ENCODE results near the gene APBA3. TPM values are rescaled to one million over a fixed set of nuclear protein-coding genes. Genes with fewer than 3 reads are reported as not detected.

APBA3 gene
- total RNA-seq, 1 experiment from 2014 or later = 19.6 TPM

DNA sequence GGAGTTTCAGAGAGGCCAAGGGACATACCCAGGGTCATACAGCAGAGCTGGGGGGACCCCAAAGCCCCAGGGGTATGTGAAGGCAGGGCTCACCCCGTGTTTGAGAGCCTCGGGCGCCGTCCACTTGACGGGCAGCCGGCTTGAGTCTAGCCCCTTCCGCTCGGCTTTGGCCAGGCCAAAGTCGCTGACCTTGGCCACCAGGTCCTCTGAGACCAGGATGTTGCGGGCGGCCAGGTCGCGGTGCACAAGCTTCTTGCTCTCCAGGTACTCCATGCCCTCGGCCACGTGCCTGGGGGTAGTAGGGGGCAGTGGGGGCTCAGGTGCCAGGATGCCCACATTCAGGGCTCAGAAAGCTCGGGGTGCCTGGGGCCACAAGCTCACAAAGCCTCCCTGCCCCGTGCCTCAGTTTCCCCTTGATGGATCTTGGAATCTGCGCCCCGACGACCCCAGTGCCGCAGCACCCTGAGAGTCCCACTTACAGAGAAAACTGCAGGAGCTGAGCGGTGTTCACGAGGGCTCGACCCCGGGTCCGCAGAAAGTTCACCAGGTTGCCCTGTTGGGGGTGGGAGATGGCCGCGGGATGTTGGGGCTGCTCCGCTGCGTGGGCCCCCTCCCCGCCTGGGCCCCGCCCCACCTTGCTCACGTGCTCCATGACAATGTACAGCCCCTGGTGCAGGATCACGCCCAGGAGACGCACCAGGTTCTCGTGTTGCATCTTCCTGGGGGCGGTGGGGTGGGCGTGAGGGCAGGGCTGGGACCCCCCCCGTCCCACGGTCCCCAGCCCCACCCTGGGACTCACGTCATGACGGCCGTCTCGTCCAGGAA is 17.6 kb upstream of the APBA3 start:
- Mint-ChIP-seq H3K27ac (ENCODE audit: unreplicated experiment) (no peak overlapping the region), H3K36me3 (ENCODE audit: insufficient read depth, unreplicated experiment) (no peaks in the 10 kb centered on the region), H3K4me3 (ENCODE audit: low read depth, unreplicated experiment) (no peak overlapping the region), H3K4me1 (ENCODE audit: low read depth, unreplicated experiment) (no peaks in the 10 kb centered on the region), H3K27me3 (ENCODE audit: unreplicated experiment) (peaks cover 18% of the 10 kb centered on the region), H3K9me3 (ENCODE audit: low read depth, unreplicated experiment) (peaks cover 7% of the 10 kb centered on the region)
- TF ChIP-seq CTCF (IDR thresholded peaks at IDR 0.05; ENCODE audit: unreplicated experiment) = no peak
- CTCF ChIA-PET = no interaction called here
- no TSS peak for BruUV-seq (replicated peaks)
- no peak for DNase-seq
- intact Hi-C loops (cut with micrococcal nuclease; ENCODE audit: unreplicated experiment) = no loop called here

DNA sequence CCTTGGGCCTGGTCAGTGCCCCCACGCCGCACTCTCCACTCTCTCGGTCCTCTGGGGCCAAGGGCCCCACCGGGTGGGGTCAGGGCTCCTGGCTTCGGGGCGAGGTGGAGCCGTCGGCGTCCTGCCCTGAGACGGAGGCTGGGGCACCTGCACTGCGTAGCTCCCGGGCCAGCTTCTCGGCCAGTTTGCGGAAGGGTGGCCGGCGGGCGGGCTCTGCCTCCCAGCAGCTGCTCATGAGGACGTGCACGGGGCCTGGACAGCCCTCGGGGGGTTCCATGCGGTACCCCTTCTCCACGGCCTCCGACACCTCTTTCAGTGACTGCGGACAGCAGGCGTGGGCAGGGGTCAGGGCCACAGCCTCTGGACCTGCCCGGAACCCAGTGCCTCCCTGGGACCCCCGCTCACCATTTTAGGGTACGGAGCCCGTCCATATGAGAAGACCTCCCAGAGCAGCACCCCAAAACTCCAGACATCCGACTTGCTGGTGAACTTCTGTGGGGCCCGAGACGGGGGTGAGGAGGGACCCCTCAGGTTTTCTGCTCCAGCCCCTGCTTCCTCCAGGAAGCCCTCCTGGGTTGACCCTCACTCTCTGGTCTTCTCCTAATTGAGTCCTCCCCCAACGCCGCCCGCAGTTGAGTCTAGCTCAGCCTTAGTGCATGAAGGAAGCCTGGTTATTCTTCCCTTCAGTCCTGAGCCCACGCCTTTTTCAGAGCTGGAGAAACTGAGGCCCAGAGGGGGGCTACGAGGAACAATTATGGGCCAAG is 16.8 kb upstream of the APBA3 start:
- no peak for DNase-seq
- intact Hi-C loops (cut with micrococcal nuclease; ENCODE audit: unreplicated experiment) = no loop called here
- H3K4me1 Mint-ChIP-seq (ENCODE audit: low read depth, unreplicated experiment) = no peaks in the 10 kb centered on the region
- peaks cover 7% of the 10 kb centered on the region for H3K9me3 Mint-ChIP-seq (ENCODE audit: low read depth, unreplicated experiment)
- H3K27ac Mint-ChIP-seq (ENCODE audit: unreplicated experiment) = no peak overlapping the region
- peaks cover 24% of the 10 kb centered on the region for H3K27me3 Mint-ChIP-seq (ENCODE audit: unreplicated experiment)
- CTCF ChIA-PET = no interaction called here
- H3K4me3 Mint-ChIP-seq (ENCODE audit: low read depth, unreplicated experiment) = no peak overlapping the region
- no peak for TF ChIP-seq CTCF (IDR thresholded peaks at IDR 0.05; ENCODE audit: unreplicated experiment)
- H3K36me3 Mint-ChIP-seq (ENCODE audit: insufficient read depth, unreplicated experiment) = no peaks in the 10 kb centered on the region
- BruUV-seq (replicated peaks) = no TSS peak

DNA sequence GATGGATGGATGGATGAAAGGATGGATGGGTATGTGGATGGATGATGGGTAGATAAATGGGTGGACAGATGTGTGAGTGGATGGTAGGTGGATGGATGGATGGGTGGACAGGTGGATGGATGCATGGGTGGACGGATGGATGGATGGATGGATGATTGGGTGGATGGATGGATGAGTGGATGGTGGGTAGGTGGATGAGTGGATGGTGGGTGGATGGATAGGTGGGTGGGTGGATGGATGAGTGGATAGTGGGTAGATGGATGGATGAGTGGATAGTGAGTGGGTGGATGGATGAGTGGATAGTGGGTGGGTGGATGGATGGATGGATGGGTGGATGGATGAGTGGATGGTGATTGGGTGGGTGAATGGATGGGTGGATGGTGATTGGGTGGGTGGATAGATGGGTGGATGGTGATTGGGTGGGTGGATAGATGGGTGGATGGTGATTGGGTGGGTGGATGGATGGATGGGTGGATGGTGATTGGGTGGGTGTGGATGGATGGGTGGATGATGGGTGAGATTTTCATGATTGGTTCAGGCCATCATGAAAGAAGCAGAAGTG is 15.1 kb upstream of the APBA3 start:
- CTCF ChIA-PET = no interaction called here
- H3K36me3 Mint-ChIP-seq (ENCODE audit: insufficient read depth, unreplicated experiment) = no peaks in the 10 kb centered on the region
- H3K4me3 Mint-ChIP-seq (ENCODE audit: low read depth, unreplicated experiment) = no peak overlapping the region
- peaks cover 2% of the 10 kb centered on the region for H3K9me3 Mint-ChIP-seq (ENCODE audit: low read depth, unreplicated experiment)
- H3K4me1 Mint-ChIP-seq (ENCODE audit: low read depth, unreplicated experiment) = no peaks in the 10 kb centered on the region
- DNase-seq = no peak
- H3K27me3 Mint-ChIP-seq (ENCODE audit: unreplicated experiment) = peaks cover 33% of the 10 kb centered on the region
- intact Hi-C loops (cut with micrococcal nuclease; ENCODE audit: unreplicated experiment) = no loop called here
- TF ChIP-seq CTCF (IDR thresholded peaks at IDR 0.05; ENCODE audit: unreplicated experiment) = no peak
- no TSS peak for BruUV-seq (replicated peaks)
- no peak overlapping the region for H3K27ac Mint-ChIP-seq (ENCODE audit: unreplicated experiment)

DNA sequence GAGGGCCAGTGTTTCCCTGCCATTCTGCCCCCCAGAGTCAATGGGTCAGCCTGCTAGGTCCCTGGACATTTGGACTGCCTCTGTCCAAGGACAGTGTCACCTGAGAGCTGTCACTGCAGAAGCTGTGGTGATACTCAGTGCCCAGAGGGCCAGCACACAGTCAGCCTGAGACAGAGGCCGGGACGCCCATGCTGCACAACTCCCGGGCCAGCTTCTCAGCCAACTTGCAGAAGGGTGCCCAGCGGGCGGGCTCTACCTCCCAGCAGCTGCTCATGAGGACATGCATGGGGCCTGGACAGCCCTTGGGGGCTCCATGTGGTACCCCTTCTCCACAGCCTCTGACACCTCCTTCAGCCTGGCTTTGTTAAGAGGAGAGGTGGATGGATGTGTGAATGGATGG is 14.3 kb upstream of the APBA3 start:
- no peak for DNase-seq
- Mint-ChIP-seq H3K4me1 (ENCODE audit: low read depth, unreplicated experiment) (no peaks in the 10 kb centered on the region), H3K9me3 (ENCODE audit: low read depth, unreplicated experiment) (no peaks in the 10 kb centered on the region), H3K36me3 (ENCODE audit: insufficient read depth, unreplicated experiment) (no peaks in the 10 kb centered on the region), H3K27ac (ENCODE audit: unreplicated experiment) (no peak overlapping the region), H3K27me3 (ENCODE audit: unreplicated experiment) (peaks cover 33% of the 10 kb centered on the region), H3K4me3 (ENCODE audit: low read depth, unreplicated experiment) (no peak overlapping the region)
- CTCF ChIA-PET = no interaction called here
- no TSS peak for BruUV-seq (replicated peaks)
- no peak for TF ChIP-seq CTCF (IDR thresholded peaks at IDR 0.05; ENCODE audit: unreplicated experiment)
- intact Hi-C loops (cut with micrococcal nuclease; ENCODE audit: unreplicated experiment) = no loop called here
